ENCODE results near the gene RBM20.

The RBM20 gene

GRCh38 chr10:110756876-110757275 is 112.7 kb downstream of the RBM20 start:
- TF ChIP-seq GATA3 (IDR thresholded peaks at IDR 0.05; ENCODE audit: low read depth, low read length) (no peak), GATA2 (IDR thresholded peaks at IDR 0.05; ENCODE audit: low read depth, low read length) (no peak)

GRCh38 chr10:110757586-110757985 is 113.5 kb downstream of the RBM20 start:
- no peak for TF ChIP-seq GATA2 (IDR thresholded peaks at IDR 0.05; ENCODE audit: low read depth, low read length)
- TF ChIP-seq GATA3 (IDR thresholded peaks at IDR 0.05; ENCODE audit: low read depth, low read length) = no peak

- TF ChIP-seq GATA2 (IDR thresholded peaks at IDR 0.05; ENCODE audit: low read depth, low read length) (no peak), GATA3 (IDR thresholded peaks at IDR 0.05; ENCODE audit: low read depth, low read length) (no peak)
These were observed 114.1 kb downstream of the RBM20 start for GRCh38 chr10:110758128-110758765.

- no peak for TF ChIP-seq GATA3 (IDR thresholded peaks at IDR 0.05; ENCODE audit: low read depth, low read length)
- TF ChIP-seq GATA2 (IDR thresholded peaks at IDR 0.05; ENCODE audit: low read depth, low read length) = no peak
These were observed 114.8 kb downstream of the RBM20 start for GRCh38 chr10:110758898-110759297.

- TF ChIP-seq GATA2 (IDR thresholded peaks at IDR 0.05; ENCODE audit: low read depth, low read length) (no peak), GATA3 (IDR thresholded peaks at IDR 0.05; ENCODE audit: low read depth, low read length) (no peak)
These were observed 115.4 kb downstream of the RBM20 start for GRCh38 chr10:110759523-110759922.

GRCh38 chr10:110762109-110762848 is 118.1 kb downstream of the RBM20 start:
- TF ChIP-seq GATA3 (IDR thresholded peaks at IDR 0.05; ENCODE audit: low read depth, low read length) (no peak), GATA2 (IDR thresholded peaks at IDR 0.05; ENCODE audit: low read depth, low read length) (no peak)

- no peak for TF ChIP-seq GATA2 (IDR thresholded peaks at IDR 0.05; ENCODE audit: low read depth, low read length)
These were observed 118.7 kb downstream of the RBM20 start for GRCh38 chr10:110762849-110763211.

- no peak for TF ChIP-seq GATA3 (IDR thresholded peaks at IDR 0.05; ENCODE audit: low read depth, low read length)
These were observed 120.2 kb downstream of the RBM20 start for GRCh38 chr10:110764378-110764777.

GRCh38 chr10:110764793-110765512 is 120.8 kb downstream of the RBM20 start:
- TF ChIP-seq GATA3 (IDR thresholded peaks at IDR 0.05; ENCODE audit: low read depth, low read length) = no peak
- TF ChIP-seq GATA2 (IDR thresholded peaks at IDR 0.05; ENCODE audit: low read depth, low read length) = no peak

- TF ChIP-seq GATA3 (IDR thresholded peaks at IDR 0.05; ENCODE audit: low read depth, low read length) = no peak
- TF ChIP-seq GATA2 (IDR thresholded peaks at IDR 0.05; ENCODE audit: low read depth, low read length) = no peak
These were observed 121.6 kb downstream of the RBM20 start for GRCh38 chr10:110765513-110766319.

GRCh38 chr10:110770243-110770642 is 126.1 kb downstream of the RBM20 start:
- TF ChIP-seq GATA2 (IDR thresholded peaks at IDR 0.05; ENCODE audit: low read depth, low read length) (no peak), GATA3 (IDR thresholded peaks at IDR 0.05; ENCODE audit: low read depth, low read length) (no peak)

GRCh38 chr10:110771486-110771885 is 127.3 kb downstream of the RBM20 start:
- TF ChIP-seq GATA3 (IDR thresholded peaks at IDR 0.05; ENCODE audit: low read depth, low read length) (no peak), GATA2 (IDR thresholded peaks at IDR 0.05; ENCODE audit: low read depth, low read length) (no peak)

GRCh38 chr10:110771991-110772390 is 127.9 kb downstream of the RBM20 start:
- TF ChIP-seq GATA2 (IDR thresholded peaks at IDR 0.05; ENCODE audit: low read depth, low read length) (no peak), GATA3 (IDR thresholded peaks at IDR 0.05; ENCODE audit: low read depth, low read length) (no peak)

GRCh38 chr10:110772454-110773025 is 128.4 kb downstream of the RBM20 start:
- no peak for TF ChIP-seq GATA2 (IDR thresholded peaks at IDR 0.05; ENCODE audit: low read depth, low read length)
- no peak for TF ChIP-seq GATA3 (IDR thresholded peaks at IDR 0.05; ENCODE audit: low read depth, low read length)
